Caki2 (cell line): Measurements from ENCODE around the gene LRRC14B. TPM values are rescaled to one million over a fixed set of nuclear protein-coding genes. Genes with fewer than 3 reads are reported as not detected.
A peak's percentile ranks its signal among the peaks of the same experiment; 100 is the strongest.
"Not testable (repeated sequence)": the region's sequence is repeated elsewhere in the genome, so short reads cannot be mapped to it uniquely, and the experiment has no call there.

Experiments
- DNase-seq: peaks from one replicate; pipeline ENCODE4 v3.0.0-alpha.2; 2015; ENCODE audit warnings: low read depth
- in situ Hi-C: cut with HindIII; loops from 2 replicates; pipeline ENCODE4 v1.10.0; 2016; ENCODE audit warnings: low sequenced_read_pairs, low pct_unique_long_range_greater_than_20kb, mixed read lengths
- total RNA-seq: library from RNA; depleted of rRNA; stranded (reverse); fragments of >200 nt; shearing (Covaris generic); gene quantifications from 2 replicates; pipeline ENCODE4 v1.2.3, GENCODE V29; 2014; ENCODE audit warnings: low replicate concordance

Gene LRRC14B
- total RNA-seq, 1 experiment from 2014 or later, result not detected

DNA sequence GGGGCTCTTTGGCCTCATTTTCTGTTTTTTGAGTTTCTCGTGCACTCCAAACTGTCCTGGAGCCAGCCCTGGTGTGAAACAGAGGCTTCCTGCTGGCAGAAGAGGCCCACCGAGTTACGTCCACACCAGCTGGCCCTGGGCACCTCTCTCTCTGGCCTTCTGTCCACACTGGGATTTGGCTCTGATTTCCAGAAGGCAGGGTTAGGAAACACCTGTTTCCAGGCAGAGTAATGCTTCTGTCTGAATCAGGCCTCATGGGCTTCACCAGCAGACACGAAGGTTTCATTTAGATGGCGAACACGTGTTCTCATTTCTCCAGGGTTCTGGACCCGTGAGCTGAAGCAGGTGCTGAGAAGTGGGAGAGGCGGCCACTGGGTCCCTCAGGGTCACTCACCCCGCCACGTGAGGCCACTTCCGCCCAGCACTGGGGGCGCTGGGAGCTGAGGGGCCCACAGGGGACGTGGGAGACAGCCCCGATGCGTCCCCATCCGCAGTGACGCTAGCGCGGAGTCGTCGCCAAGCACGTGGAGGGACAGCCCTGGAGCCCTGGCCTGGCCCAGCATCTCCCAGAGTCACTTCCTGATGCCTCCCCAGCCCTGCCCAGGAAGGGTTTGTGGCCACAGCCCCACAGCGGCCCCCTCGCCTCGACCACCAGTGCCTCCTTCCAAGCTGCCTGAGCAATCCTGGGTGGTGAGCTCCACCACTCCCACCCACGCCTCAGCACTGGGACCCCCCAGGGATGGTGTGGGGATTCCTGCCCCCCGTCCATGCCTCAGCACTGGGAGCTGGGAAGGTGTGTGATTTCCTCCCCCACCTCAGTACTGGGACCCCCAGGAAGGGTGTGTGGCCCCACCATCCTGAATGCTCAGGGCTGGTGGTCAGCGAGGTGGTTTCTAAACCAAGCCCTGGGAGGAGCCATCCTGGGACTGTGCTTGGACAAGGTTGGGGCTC, 4.9 kb upstream of the LRRC14B start:
- DNase-seq, result no peak
- in situ Hi-C loops, result no loop called here

DNA sequence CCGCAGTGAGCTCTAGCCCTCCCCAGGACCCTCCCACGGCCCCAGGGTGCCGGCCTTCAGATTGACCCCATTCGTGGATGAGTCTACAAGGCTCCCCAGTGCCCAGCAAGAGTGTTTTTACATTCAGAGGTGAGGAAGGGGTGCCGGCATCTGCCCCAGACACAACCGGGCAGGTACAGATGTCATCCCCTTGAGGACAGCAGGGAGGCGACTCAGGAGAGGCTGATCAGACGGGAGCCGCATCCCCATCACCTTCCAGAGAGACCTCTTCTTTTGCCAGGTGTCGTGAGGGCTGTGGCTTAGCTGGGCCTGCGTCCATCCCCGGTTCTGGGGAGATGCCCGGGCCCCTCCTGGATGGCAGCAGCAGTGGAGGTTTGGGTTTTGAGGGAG, 4.3 kb upstream of the LRRC14B start:
- no peak for DNase-seq
- in situ Hi-C loops, result no loop called here

DNA sequence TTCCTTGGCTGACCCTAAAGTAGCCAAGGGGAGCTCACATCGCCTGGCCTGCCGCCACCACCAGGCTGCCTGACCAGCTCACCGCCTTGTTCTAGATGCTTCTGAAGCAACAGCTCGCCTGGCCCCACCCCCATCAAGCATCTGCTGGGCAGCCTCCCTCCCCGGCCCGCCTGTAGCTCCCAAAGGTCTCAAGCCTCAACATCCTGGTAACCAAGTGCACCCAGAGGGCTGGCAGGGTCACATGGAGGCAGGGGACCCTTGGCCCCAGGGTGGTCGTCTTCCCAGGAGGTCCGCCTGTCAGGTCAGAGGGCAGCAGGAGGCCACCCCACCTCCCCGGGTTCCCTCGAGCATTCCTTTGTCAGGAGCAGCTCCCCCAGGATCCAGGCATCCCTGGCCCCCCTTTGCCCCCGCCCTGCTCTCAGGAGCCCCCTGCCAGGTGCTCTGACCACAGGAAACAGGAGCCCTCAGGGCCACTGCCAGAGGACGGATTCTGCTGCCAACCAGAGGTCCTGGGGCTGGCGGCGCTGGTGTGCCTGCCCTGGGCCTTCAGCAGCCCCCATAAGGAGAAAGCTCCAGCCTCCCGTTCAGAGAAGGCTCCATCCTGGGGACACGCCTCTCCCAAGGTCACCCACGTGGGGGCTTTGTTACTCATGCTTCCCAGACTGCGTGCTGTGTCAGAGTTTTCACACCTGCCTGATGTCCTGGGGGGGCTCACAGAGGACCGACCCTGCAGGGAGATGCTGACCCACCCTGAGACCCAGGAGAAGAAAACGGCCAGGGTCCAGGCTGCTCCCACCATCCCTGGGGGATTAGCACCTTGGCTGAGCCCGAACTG, 3.5 kb upstream of the LRRC14B start:
- DNase-seq, result no peak
- in situ Hi-C loops, result no loop called here

DNA sequence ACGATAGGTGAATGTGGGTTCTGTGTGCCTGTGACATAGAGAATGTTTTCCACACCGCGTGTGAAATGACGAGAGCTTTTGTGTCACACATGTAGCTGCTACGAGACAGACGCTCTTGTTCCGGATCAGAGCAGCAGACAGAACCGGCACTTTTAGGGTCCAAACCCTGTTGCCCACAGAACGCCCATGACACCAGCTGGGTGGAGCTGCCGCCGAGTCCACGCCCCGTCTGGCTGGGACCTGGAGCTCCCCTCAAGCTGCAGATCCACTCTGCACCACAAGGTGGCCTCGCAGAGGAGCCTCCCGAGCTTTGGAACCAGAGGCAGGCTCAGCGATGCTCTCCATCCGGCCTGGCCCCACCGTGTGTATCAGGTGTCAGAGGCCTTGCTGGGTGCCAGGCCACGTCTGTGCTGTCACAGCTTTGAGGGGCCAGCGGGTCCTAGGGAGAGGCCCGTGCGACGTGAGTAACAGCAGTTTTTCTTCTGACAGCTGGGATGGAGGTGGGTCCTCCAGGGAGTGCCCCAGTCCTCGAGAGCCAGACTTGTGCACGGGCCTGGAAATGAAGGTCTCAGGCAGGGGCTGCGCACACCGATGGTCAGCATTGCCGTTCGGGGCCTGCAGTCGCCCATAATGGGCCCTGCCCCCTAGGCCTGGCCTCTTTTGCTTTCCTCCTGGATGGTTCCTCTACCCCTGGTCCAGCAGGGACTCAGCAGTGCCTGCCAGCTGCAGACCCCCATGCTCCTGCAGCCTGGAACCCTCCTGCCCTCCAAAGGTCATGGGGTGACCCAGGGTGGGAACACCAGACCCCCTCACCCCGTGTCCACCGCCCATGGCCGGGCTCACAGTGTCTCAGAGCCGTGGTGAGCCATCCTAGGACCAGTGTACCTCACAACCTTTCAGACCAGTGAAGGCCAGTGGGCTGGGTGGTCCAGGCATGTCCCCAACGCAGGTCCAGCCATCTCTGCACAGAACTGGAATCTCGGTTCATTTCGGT, 2.5 kb upstream of the LRRC14B start:
- peak; percentile 66 for DNase-seq
- in situ Hi-C loops, result no loop called here

DNA sequence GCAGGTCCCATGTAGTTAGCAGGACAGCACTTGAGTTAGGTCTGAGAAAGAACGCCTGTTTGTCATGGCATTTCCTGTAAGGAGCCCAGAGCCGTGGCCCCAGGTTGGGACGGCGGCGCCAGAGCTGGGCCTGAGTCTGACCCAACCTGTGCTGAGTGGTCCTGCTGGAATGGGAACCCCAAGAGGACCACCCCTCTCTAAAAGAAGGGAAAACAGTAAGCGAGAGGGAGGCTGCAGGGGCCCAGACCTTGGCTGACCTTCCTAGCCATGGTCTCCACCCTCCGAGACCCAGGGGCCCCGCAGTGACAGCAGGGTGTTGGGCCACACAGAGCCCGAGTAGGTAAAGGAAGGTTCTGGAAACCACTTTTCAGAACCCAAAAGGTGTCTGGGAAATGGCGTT, 1.8 kb upstream of the LRRC14B start:
- DNase-seq, result no peak
- in situ Hi-C loops, result no loop called here

DNA sequence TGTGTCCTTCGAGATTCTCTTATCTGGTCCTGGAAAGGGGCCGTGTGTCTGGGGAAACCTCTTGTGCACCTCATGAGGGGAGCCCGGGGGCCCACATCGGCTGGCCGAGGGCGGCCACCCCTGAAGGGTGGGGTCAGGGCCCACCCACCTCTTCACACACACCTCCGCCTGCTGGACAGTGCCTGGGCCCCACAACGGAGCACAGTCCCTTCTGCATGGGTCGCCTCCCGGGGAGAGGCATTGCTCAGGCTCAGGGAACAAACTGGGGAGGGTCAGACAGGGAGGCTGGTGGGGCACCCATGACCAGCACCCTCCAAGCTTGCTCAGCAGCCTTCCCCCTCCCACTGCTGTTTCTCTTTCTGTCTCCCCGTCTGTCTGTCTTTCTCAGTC, 1.3 kb upstream of the LRRC14B start:
- DNase-seq, result no peak
- in situ Hi-C loops, result no loop called here

DNA sequence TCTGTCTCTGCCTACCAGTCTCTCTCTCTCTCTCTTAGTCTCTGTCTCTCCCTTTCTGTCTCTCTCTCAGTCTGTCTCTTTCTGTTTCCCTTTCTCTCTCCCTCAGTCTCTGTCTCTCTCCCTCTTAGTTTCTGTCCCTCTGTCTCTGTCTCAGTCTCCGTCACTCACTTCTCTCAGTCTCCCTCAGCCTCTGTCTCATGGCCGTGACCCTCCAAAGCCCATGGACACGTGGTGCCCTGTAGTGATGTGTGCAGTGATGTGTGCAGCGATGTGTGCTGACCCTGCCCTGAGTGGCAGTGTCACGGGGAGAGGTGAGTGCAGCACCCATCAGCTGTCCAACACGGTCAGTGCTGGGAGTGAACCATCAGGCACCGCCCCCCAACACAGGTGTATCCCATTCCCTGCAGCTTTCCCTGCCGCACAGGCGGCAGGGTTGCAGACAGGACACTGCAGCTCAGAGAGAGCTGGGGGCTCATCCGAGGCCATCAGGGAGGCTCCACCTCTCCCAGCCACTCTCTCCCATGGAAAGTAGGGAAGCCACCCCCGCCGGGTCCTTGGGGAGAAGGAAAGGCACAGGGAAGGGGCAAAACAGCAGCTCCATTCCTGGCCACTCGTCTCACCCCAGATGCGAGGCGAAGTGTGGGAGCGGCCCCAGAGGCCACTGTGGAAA, 794 bp upstream of the LRRC14B start:
- DNase-seq, result peak; percentile 6
- in situ Hi-C loops, result no loop called here

DNA sequence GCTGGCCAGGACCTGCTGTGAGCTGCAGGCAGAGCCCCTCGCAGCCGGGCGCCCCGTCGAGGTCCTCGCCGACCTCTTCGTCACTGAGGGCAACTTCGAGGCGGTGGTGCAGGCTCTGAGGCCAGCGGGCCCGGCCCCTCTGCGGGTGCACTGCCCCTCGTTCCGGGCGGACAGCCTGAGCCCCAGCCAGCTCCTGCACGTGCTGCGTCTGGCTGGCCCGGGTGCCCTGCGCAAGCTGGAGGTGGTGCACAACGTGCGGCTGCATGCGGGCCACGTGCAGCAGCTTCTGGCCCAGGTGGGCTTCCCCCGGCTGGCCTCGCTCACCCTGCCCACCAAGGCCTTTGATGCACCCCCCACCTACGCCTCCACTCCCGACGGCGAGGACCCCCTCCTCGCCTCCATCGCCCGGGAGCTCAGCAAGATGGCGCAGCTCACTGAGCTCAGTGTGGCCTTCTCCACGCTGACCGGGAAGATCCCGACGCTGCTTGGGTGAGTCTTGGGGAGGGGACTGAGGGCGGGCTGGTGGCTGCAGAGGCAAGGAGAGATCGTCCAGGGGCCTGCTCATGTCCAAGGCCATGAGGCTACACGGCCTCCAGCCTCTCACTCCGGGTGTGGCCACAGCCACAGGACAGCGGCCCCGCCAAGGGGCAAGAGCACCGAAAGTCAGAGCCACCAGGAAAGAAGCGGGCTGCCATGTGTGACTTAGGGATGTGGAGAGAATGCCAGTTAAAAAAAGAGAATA, 825 bp downstream of the LRRC14B start:
- in situ Hi-C loops, result no loop called here
- DNase-seq, result no peak

DNA sequence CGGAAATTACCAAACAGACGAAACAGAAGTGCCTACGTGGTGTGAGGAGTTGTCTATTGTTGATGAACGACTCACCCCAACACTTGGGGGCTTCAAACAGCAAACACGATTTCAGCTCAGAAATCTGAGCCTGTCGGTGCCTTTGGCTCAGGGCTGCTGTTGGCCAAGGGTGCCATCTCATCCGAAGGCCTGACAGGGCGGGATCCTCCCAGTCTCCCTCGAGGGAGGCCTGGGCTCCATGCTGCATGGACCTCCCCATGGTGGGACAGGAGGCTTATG, 1.3 kb downstream of the LRRC14B start:
- in situ Hi-C loops, result no loop called here
- DNase-seq, result no peak

DNA sequence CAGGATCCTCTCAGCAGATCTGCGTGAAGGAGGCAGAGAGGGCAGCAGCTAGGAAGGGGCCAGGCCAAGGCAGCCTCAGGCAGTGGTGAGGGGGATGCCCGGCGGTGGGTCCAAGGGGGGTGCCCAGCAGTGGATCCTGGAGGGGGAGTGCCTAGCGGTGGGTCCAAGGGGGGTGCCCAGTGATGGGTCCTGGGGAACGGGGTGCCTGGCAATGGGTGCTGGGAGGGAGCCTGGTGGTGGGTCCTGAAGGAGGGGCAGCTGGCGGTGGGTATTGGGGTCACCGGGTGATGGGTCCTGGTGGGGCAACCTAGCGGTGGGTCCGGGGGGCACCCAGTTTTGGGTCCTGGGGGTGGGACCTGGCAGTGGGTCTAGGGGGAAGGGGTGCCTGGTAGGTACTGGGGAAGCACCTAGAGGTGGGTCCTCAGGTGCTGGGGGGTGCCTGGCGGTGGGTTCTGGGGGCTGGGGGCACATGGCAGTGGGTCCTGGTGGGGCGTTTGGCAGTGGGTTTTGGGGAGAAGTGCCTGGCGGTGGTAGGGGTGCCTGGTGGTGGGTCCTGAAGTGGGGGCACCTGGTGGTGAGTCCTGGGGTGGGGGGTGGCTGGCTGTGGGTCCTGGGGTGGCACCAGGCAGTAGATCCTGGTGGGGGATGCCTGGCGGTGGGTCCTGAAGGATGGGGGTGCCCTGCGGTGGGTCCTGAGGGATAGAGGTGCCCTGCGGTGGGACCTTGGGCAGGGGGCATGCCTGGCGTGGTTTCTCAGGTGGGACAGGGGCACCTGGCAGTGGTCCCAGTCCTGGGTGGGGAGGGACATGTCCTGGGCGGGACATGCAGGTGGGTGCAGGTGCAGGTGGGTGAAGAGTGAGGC, 1.9 kb downstream of the LRRC14B start:
- in situ Hi-C loops, result no loop called here
- no peak for DNase-seq

DNA sequence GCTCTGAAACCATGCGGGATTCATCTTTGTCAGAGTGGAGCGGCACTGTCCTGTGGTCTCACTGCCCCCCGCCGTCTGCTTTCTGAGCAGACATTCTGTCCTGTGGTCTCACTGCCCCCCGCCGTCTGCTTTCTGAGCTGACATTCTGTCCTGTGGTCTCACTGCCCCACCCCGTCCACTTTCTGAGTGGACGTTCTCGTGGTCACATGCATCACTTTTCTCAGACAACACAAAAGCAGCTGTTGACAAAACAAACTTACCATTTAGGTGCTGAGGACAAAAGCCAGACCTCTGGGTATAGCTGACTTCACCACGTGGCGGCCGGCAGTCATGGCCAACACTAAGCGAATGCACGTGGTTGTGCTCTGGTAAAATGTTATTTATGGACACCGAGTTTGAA, 2.8 kb downstream of the LRRC14B start:
- in situ Hi-C loops, result no loop called here
- no peak for DNase-seq

DNA sequence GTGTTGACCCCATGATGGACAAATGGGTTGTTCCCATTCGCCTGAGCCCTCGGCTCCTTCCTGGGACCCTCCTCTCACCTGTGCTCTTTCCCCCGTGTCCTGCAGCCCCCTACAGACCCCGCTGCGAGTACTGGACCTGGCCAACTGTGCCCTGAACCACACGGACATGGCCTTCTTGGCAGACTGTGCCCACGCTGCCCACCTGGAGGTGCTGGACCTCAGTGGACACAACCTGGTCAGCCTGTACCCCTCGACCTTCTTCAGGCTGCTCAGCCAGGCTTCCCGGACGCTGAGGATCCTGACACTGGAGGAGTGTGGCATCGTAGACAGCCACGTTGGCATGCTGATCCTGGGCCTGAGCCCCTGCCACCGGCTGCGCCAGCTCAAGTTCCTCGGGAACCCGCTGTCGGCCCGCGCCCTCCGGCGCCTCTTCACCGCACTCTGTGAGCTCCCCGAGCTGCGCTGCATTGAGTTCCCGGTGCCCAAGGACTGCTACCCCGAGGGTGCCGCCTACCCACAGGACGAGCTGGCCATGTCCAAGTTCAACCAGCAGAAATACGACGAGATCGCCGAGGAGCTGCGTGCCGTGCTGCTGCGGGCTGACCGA, 3.4 kb downstream of the LRRC14B start:
- in situ Hi-C loops, result no loop called here
- no peak for DNase-seq

DNA sequence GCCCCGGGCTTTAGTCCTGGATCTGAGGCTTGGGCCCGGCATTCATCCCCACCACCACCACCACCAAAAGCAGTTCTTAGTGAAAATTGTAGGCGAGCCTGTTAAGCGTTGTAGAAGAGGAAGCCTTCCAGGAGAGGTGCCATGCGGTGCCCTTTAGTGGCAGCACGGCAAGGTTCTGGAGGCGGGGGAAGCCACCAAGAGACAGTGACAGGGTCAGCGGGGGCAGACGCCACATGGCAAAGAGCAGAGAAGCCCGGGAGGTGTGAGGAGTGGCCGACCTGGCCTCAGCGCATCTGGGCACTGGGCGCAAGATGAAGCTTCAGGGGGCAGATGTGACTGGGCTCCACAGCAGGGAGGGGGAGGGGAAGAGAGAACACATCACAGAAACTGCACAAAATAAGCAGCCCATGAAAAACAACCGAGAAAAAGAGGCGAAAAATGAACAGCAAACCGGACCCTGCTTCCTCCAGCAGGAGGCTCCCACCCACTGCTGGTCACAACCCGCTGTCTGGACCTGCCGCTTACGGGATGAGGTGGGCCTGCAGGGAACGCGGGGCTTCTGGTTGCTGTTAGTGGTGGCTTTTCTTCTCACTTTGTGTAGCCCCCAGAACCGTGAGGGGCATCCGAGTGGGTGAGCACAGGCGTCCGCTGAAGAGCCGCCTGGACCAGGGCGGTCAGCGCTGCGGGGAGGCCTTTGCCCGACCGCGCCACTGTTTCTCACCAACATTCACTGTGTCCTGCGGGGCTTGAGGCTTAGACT, 4.3 kb downstream of the LRRC14B start:
- in situ Hi-C loops, result no loop called here
- DNase-seq, result no peak

DNA sequence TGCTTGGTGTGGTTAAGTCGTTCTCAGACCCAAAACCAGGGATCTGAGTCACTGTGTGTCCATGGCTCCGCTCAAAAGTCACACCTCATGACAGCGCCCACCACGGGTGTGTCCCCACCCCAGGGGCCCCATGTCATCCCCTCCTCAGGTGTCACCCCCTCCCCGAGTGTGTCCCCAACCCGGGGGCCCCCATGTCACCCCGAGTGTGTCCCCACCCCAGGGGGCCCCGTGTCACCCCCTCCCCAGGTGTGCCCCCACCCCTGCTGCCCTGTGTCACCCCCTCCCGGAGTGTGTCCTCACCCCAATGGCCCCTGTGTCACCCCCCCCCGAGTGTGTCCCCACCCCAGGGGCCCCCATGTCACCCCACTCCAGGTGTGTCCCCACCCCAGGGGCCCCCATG, 5.1 kb downstream of the LRRC14B start:
- in situ Hi-C loops, result no loop called here
- no peak for DNase-seq

DNA sequence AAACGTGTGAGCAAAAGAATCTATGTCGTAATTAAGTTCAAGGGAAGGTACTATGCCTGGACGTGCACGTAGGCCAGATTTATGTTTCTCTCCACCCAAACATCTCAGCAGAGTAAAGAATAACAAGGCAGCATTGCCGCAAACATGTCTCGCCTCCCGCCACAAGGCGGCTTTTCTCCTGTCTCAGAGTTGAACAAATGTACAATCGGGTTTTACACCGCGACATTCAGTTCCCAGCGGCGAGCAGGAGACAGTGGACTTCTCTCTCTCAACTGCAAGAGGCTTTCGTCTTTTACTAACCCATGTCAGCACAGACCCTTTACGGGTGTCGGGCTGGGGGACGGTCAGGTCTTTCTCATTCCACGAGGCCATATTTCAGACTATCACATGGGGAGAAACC, 5.7 kb downstream of the LRRC14B start:
- in situ Hi-C loops, DNase-seq: not testable (repeated sequence)
